HG02840 (cell line): ENCODE results near the gene DNAJB4.
"Not testable (repeated sequence)": the region's sequence is repeated elsewhere in the genome, so short reads cannot be mapped to it uniquely, and the experiment has no call there.

ENCODE experiments used
- ATAC-seq: cut with Tn5 transposase; IDR thresholded peaks from one replicate; pipeline ENCODE4 v1.9.1; 2021; ENCODE audit warnings: mild to moderate bottlenecking, moderate library complexity, moderate number of reproducible peaks; ENCODE audit not compliant: unreplicated experiment, low FRiP score

The DNAJB4 gene

GRCh38 chr1:78004719-78005447 is at the start of gene DNAJB4:
TSS of gene DNAJB4 (plus strand) at chr1:78004939. CDS start at chr1:78005111, 172 bp downstream.
- peak; percentile 98 for ATAC-seq

- no peak for ATAC-seq
Observed at GRCh38 chr1:77955709-77956108, 49.0 kb upstream of the DNAJB4 start.

- no peak for ATAC-seq
Observed at GRCh38 chr1:77956464-77956863, 48.3 kb upstream of the DNAJB4 start.

- no peak for ATAC-seq
Observed at GRCh38 chr1:77958391-77958790, 46.3 kb upstream of the DNAJB4 start.

- no peak for ATAC-seq
Observed at GRCh38 chr1:77958850-77959249, 45.9 kb upstream of the DNAJB4 start.

- no peak for ATAC-seq
Observed at GRCh38 chr1:77961392-77961791, 43.3 kb upstream of the DNAJB4 start.

- ATAC-seq: no peak
Observed at GRCh38 chr1:77966291-77966690, 38.4 kb upstream of the DNAJB4 start.

GRCh38 chr1:77970192-77970591 is 34.5 kb upstream of the DNAJB4 start:
- no peak for ATAC-seq

GRCh38 chr1:77972080-77972479 is 32.7 kb upstream of the DNAJB4 start:
- no peak for ATAC-seq

GRCh38 chr1:77975386-77975785 is 29.4 kb upstream of the DNAJB4 start:
- ATAC-seq: no peak

GRCh38 chr1:77975907-77976306 is 28.8 kb upstream of the DNAJB4 start:
- no peak for ATAC-seq

GRCh38 chr1:77976433-77977076 is 28.2 kb upstream of the DNAJB4 start:
- no peak for ATAC-seq

- ATAC-seq: no peak
Observed at GRCh38 chr1:77977989-77978292, 26.8 kb upstream of the DNAJB4 start.

- ATAC-seq: peak; percentile 70
Observed at GRCh38 chr1:77978293-77978968, 26.3 kb upstream of the DNAJB4 start.

GRCh38 chr1:77978969-77979876 is 25.5 kb upstream of the DNAJB4 start, which contains the start of gene FUBP1:
TSS of gene FUBP1 (minus strand) at chr1:77979072. CDS start at chr1:77979004, 68 bp downstream.
- peak; percentile 75 for ATAC-seq

GRCh38 chr1:77983352-77983996 is 21.3 kb upstream of the DNAJB4 start:
- ATAC-seq: not testable (repeated sequence)

- no peak for ATAC-seq
Observed at GRCh38 chr1:77983997-77984355, 20.8 kb upstream of the DNAJB4 start.

GRCh38 chr1:77984629-77985028 is 20.1 kb upstream of the DNAJB4 start:
- ATAC-seq: no peak

GRCh38 chr1:77986810-77987209 is 17.9 kb upstream of the DNAJB4 start:
- no peak for ATAC-seq

GRCh38 chr1:77987919-77988318 is 16.8 kb upstream of the DNAJB4 start:
- no peak for ATAC-seq
